ENCODE measurements around the gene LIN28B. TPM values are rescaled to one million over a fixed set of nuclear protein-coding genes. Genes with fewer than 3 reads are reported as not detected.

LIN28B gene, protein sequence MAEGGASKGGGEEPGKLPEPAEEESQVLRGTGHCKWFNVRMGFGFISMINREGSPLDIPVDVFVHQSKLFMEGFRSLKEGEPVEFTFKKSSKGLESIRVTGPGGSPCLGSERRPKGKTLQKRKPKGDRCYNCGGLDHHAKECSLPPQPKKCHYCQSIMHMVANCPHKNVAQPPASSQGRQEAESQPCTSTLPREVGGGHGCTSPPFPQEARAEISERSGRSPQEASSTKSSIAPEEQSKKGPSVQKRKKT
- total RNA-seq (under 1 TPM in 3 of 5 donors, not detected in 2; 0.20 to 0.41 (median 0.22) TPM), total RNA-seq (0 to 0.06 (median 0) reads per million in 29 experiments)
- not detected for total RNA-seq (2013)

DNA sequence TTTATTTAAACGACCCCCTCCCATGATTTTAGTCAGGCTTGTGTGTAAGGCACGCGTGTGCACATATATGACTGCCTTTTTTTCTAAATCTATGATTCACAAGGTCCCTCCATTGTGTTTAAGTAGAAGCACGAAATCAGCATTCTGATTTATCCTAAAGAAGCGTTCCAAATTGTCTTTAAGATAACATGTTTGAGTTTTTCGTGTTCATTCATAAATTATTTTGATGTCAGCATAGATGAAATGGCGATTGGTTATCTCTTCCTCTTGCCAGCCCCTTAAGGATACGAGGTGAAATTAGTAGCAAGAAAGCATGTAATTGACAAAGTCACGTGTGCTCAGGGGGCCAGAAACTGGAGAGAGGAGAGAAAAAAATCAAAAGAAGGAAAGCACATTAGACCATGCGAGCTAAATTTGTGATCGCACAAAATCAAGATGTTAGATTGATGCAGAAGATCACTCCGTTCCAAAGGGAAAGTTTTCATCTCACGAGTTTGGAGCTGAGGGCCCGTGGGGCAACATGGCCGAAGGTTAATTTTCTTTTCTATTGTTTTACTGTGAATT is at the start of gene LIN28B:
Gene LIN28B (plus strand): TSS at position 377 of the 564 bp plus-strand sequence. CDS start 144 bp downstream, at position 521.
- H3K27ac Mint-ChIP-seq = no peak within 1 kb of the TSS
- peak within 1 kb of the TSS in 1 of 2 donors; percentile 23 for H3K4me3 ChIP-seq (ENCODE audit: control insufficient read depth in 1 of 2, extremely low read depth in 1 of 2, low read length in 1 of 2)
- ChIA-PET CTCF (no interaction called here), POLR2A (interaction anchor here in 1 of 2 donors (0.6 kb wide), 1 partner anchor 16 kb away, joined by 5 read pairs; no protein-coding TSS in a partner anchor)
- peaks cover 31 to 32% of the 10 kb centered on the region in 2 experiments for H3K27me3 ChIP-seq (replicated peaks in 1 of 2; ENCODE audit: control insufficient read depth in 2 of 2, extremely low read depth in 1 of 2, insufficient read depth in 2 of 2, low read length in 1 of 2)
- no peak for DNase-seq
- WGBS (ENCODE audit: insufficient coverage) = 4% methylated on average over 4 of the region's 15 CpGs
- H3K36me3 Mint-ChIP-seq = no peaks in the 10 kb centered on the region
- peaks cover 63 to 69% of the 10 kb centered on the region in 2 donors for H3K27me3 Mint-ChIP-seq
- peaks cover 6 to 8% (median 7%) of the 10 kb centered on the region in 3 donors for H3K4me1 Mint-ChIP-seq
- no peaks in the 10 kb centered on the region for H3K9me3 ChIP-seq
- H3K9me3 Mint-ChIP-seq = peaks cover 0 to 13% (median 13%) of the 10 kb centered on the region in 3 donors
- H3K27ac ChIP-seq (ENCODE audit: low read length) = no peak within 1 kb of the TSS
- H3K4me1 ChIP-seq (ENCODE audit: control insufficient read depth in 1 of 2, extremely low read depth in 1 of 2, insufficient read depth in 2 of 2, low read length in 2 of 2) = no peaks in the 10 kb centered on the region
- H3K36me3 ChIP-seq (ENCODE audit: control insufficient read depth in 2 of 2, extremely low read depth in 1 of 2, insufficient read depth in 1 of 2, low read length in 1 of 2) = no peaks in the 10 kb centered on the region
- no peak within 1 kb of the TSS for H3K4me3 Mint-ChIP-seq
- ATAC-seq (replicated peaks in 1 of 4) = no peak

DNA sequence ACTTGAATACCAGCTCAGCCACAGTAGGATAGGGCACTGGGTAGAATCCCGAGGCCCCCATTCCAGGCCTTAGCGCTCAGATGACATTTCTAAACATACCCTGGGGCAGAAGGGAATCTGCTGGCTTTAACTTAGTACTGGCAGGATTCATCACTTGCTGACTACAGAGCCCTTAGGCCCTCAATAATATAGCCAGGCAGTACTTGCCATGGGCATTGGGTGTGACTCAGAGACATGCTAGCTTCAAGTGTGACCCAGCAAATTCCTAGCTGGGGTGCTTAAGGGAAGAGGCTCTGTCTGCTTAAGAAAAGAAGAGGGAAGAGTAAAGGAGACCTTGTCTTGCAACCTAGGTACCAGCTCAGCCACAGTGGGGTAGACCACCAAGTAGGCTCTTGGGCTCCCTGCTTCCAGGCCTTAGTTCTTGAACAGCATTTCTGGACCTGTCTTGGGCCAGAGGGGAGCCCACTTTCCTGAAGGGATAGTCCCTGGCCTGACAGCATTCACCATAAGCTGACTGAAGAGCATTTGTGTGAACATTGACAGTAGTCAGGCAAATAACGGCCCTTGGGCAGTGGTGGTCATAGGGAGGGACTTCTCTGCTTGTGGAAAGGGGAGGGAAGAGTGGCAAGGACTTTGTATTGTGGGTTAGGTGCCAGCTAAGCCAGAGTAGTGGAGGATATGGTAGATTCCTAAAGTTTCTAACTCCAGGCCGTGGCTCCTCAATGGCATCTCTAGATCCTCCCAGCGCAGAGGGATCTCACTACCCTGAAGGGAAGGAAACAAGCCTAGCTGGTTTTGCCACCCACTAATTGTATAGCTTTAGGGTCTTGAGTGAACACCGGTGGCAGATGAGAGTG is 48.6 kb upstream of the LIN28B start:
- Histone ChIP-seq H3K36me3 (ENCODE audit: control insufficient read depth in 2 of 2, extremely low read depth in 1 of 2, insufficient read depth in 1 of 2, low read length in 1 of 2) (no peaks in the 10 kb centered on the region), H3K4me3 (ENCODE audit: control insufficient read depth in 1 of 2, extremely low read depth in 1 of 2, low read length in 1 of 2) (no peak overlapping the region), H3K27ac (ENCODE audit: low read length) (no peak overlapping the region), H3K9me3 (no peaks in the 10 kb centered on the region), H3K4me1 (ENCODE audit: control insufficient read depth in 1 of 2, extremely low read depth in 1 of 2, insufficient read depth in 2 of 2, low read length in 2 of 2) (no peaks in the 10 kb centered on the region), H3K27me3 (replicated peaks in 1 of 2; ENCODE audit: control insufficient read depth in 2 of 2, extremely low read depth in 1 of 2, insufficient read depth in 2 of 2, low read length in 1 of 2) (peaks cover 0 to 22% of the 10 kb centered on the region in 2 experiments)
- Mint-ChIP-seq H3K27ac (no peak overlapping the region), H3K4me3 (no peak overlapping the region), H3K9me3 (peaks cover 0 to 4% (median 0%) of the 10 kb centered on the region in 3 donors), H3K36me3 (no peaks in the 10 kb centered on the region), H3K27me3 (peaks cover 34 to 40% of the 10 kb centered on the region in 2 donors), H3K4me1 (no peaks in the 10 kb centered on the region)
- 73% methylated on average over 3 of the region's 6 CpGs for WGBS (ENCODE audit: insufficient coverage)
- ATAC-seq (replicated peaks in 1 of 4) (no peak), DNase-seq (no peak)
- POLR2A ChIA-PET = no interaction called here
- CTCF ChIA-PET = no interaction called here

DNA sequence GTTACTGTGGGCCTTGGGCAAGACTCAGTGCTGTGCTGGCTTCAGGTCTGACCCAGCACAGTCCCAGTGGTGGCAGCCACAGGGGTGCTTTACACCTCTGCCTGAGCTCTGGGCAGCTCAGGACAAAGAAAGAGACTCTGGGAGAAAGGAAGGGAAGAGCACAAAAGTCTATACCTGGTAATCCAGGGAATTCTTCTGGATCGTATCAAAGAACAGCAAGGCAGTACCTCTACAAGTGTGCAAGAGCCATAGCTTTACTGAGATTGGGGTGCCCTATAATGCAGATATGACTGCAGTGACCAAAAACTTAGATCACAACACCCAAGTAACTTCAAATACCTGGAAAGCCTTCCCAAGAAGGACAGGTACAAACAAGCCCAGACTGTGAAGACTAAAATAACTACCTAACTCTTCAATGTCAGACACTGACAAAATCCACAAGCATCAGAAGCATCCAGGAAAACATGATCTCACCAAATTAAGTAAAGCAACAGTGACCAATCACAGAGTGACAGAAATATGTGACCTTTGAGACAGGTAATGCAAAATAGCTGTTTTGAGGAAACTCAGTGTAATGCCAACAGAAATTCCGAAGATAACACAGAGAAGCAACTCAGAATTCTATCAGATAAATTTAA is 47.9 kb upstream of the LIN28B start:
- no peaks in the 10 kb centered on the region for H3K36me3 Mint-ChIP-seq
- ChIA-PET CTCF (no interaction called here), POLR2A (no interaction called here)
- H3K4me3 ChIP-seq (ENCODE audit: control insufficient read depth in 1 of 2, extremely low read depth in 1 of 2, low read length in 1 of 2) = no peak overlapping the region
- H3K27me3 Mint-ChIP-seq = peaks cover 34 to 40% of the 10 kb centered on the region in 2 donors
- H3K4me1 Mint-ChIP-seq = no peaks in the 10 kb centered on the region
- H3K36me3 ChIP-seq (ENCODE audit: control insufficient read depth in 2 of 2, extremely low read depth in 1 of 2, insufficient read depth in 1 of 2, low read length in 1 of 2) = no peaks in the 10 kb centered on the region
- H3K27ac ChIP-seq (ENCODE audit: low read length) = no peak overlapping the region
- DNase-seq (no peak), ATAC-seq (replicated peaks in 1 of 4) (no peak)
- WGBS (ENCODE audit: insufficient coverage) = 100% methylated on average over 1 of the region's 2 CpGs
- H3K4me1 ChIP-seq (ENCODE audit: control insufficient read depth in 1 of 2, extremely low read depth in 1 of 2, insufficient read depth in 2 of 2, low read length in 2 of 2) = no peaks in the 10 kb centered on the region
- peaks cover 0 to 4% (median 0%) of the 10 kb centered on the region in 3 donors for H3K9me3 Mint-ChIP-seq
- H3K27me3 ChIP-seq (replicated peaks in 1 of 2; ENCODE audit: control insufficient read depth in 2 of 2, extremely low read depth in 1 of 2, insufficient read depth in 2 of 2, low read length in 1 of 2) = peaks cover 0 to 22% of the 10 kb centered on the region in 2 experiments
- no peak overlapping the region for H3K27ac Mint-ChIP-seq
- no peaks in the 10 kb centered on the region for H3K9me3 ChIP-seq
- H3K4me3 Mint-ChIP-seq = no peak overlapping the region

DNA sequence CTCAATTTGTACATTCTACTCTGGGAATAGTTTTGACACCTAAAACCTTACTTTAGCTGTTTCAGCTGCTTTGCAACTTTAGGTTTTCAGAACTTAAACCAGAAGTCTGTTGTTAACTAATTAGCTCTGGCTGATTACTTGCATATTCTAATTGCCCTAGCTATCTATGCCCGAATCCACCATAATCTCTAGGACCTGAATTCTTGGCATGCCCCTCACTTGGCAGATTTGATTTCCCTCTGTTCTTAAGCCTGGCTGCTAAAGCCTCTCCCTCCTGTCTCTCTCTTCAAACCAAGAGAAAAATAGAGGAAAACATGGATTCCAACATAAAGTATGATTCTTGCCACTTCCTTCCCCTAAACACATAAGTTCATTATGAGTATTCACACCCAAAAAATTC is 35.0 kb upstream of the LIN28B start:
- H3K4me3 ChIP-seq (ENCODE audit: control insufficient read depth in 1 of 2, extremely low read depth in 1 of 2, low read length in 1 of 2) = no peak overlapping the region
- H3K27me3 ChIP-seq (replicated peaks in 1 of 2; ENCODE audit: control insufficient read depth in 2 of 2, extremely low read depth in 1 of 2, insufficient read depth in 2 of 2, low read length in 1 of 2) = peaks cover 0 to 9% of the 10 kb centered on the region in 2 experiments
- Mint-ChIP-seq H3K9me3 (no peaks in the 10 kb centered on the region), H3K4me3 (no peak overlapping the region), H3K27ac (no peak overlapping the region), H3K27me3 (peaks cover 21 to 23% of the 10 kb centered on the region in 2 donors), H3K4me1 (no peaks in the 10 kb centered on the region), H3K36me3 (no peaks in the 10 kb centered on the region)
- H3K9me3 ChIP-seq = no peaks in the 10 kb centered on the region
- H3K27ac ChIP-seq (ENCODE audit: low read length) = no peak overlapping the region
- DNase-seq (no peak), ATAC-seq (replicated peaks in 1 of 4) (no peak)
- no peaks in the 10 kb centered on the region for H3K4me1 ChIP-seq (ENCODE audit: control insufficient read depth in 1 of 2, extremely low read depth in 1 of 2, insufficient read depth in 2 of 2, low read length in 2 of 2)
- 75% methylated on average over 1 of the region's 1 CpG for WGBS (ENCODE audit: insufficient coverage)
- ChIA-PET CTCF (interaction anchor here in 1 of 2 donors (1.4 kb wide), 1 partner anchor 166 kb away, joined by 3 read pairs; no protein-coding TSS in a partner anchor), POLR2A (interaction anchor here in 1 of 2 donors (0.6 kb wide), 1 partner anchor 1261 kb away, joined by 4 read pairs; no protein-coding TSS in a partner anchor)
- H3K36me3 ChIP-seq (ENCODE audit: control insufficient read depth in 2 of 2, extremely low read depth in 1 of 2, insufficient read depth in 1 of 2, low read length in 1 of 2) = no peaks in the 10 kb centered on the region

DNA sequence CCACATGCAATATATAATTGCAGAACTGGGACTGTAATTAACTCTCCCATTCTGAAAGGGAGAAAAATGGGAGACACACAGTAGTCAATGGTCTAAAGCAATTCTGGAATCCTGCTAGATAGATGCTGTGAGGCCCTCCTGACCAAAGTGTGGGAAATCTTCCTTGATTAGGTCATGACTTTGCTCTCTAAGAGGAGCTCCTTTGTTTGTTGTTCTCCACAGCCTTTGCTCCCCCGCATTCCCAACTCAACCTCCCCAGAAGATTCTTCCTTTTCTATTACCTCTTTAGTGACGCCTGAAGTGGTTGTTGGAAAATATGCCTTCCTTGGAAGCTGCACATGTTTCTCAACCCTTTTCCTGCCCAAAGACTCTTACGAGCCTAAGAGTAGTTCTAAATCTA is 28.8 kb upstream of the LIN28B start:
- POLR2A ChIA-PET = no interaction called here
- H3K27me3 ChIP-seq (replicated peaks in 1 of 2; ENCODE audit: control insufficient read depth in 2 of 2, extremely low read depth in 1 of 2, insufficient read depth in 2 of 2, low read length in 1 of 2) = peaks cover 0 to 11% of the 10 kb centered on the region in 2 experiments
- no CpG with 5 or more reads among the region's 3 CpGs for WGBS (ENCODE audit: insufficient coverage)
- no peaks in the 10 kb centered on the region for H3K36me3 ChIP-seq (ENCODE audit: control insufficient read depth in 2 of 2, extremely low read depth in 1 of 2, insufficient read depth in 1 of 2, low read length in 1 of 2)
- no peak for DNase-seq
- Mint-ChIP-seq H3K27ac (no peak overlapping the region), H3K9me3 (no peaks in the 10 kb centered on the region), H3K4me3 (no peak overlapping the region), H3K27me3 (peaks cover 10 to 28% of the 10 kb centered on the region in 2 donors), H3K4me1 (no peaks in the 10 kb centered on the region), H3K36me3 (no peaks in the 10 kb centered on the region)
- no peak overlapping the region for H3K27ac ChIP-seq (ENCODE audit: low read length)
- no peaks in the 10 kb centered on the region for H3K4me1 ChIP-seq (ENCODE audit: control insufficient read depth in 1 of 2, extremely low read depth in 1 of 2, insufficient read depth in 2 of 2, low read length in 2 of 2)
- H3K4me3 ChIP-seq (ENCODE audit: control insufficient read depth in 1 of 2, extremely low read depth in 1 of 2, low read length in 1 of 2) = no peak overlapping the region
- ATAC-seq (replicated peaks in 1 of 4) = no peak
- CTCF ChIA-PET = no interaction called here
- no peaks in the 10 kb centered on the region for H3K9me3 ChIP-seq

DNA sequence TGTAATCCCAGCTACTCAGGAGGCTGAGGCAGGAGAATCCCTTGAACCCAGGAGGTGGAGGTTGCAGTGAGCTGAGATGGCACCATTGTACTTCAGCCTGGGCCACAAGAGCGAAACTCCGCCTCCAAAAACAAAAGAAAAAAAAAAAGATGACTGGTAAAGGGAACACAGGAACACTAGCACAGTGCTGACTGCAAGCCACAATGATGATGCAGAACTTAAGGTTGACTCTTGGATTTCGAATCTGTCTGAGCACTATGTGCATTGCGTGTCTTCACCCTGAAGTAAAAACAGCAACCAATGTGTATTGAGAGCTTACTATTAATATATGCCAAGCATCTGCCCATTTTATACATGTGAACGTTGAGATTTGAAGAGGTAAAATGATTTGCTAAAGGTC is 27.6 kb upstream of the LIN28B start:
- DNase-seq = no peak
- 51% methylated on average over 2 of the region's 5 CpGs for WGBS (ENCODE audit: insufficient coverage)
- Histone ChIP-seq H3K27me3 (replicated peaks in 1 of 2; ENCODE audit: control insufficient read depth in 2 of 2, extremely low read depth in 1 of 2, insufficient read depth in 2 of 2, low read length in 1 of 2) (peaks cover 0 to 9% of the 10 kb centered on the region in 2 experiments), H3K36me3 (ENCODE audit: control insufficient read depth in 2 of 2, extremely low read depth in 1 of 2, insufficient read depth in 1 of 2, low read length in 1 of 2) (no peaks in the 10 kb centered on the region), H3K27ac (ENCODE audit: low read length) (no peak overlapping the region), H3K9me3 (no peaks in the 10 kb centered on the region), H3K4me1 (ENCODE audit: control insufficient read depth in 1 of 2, extremely low read depth in 1 of 2, insufficient read depth in 2 of 2, low read length in 2 of 2) (no peaks in the 10 kb centered on the region), H3K4me3 (ENCODE audit: control insufficient read depth in 1 of 2, extremely low read depth in 1 of 2, low read length in 1 of 2) (no peak overlapping the region)
- Mint-ChIP-seq H3K4me3 (no peak overlapping the region), H3K27me3 (peaks cover 13 to 28% of the 10 kb centered on the region in 2 donors), H3K27ac (no peak overlapping the region), H3K9me3 (no peaks in the 10 kb centered on the region), H3K36me3 (no peaks in the 10 kb centered on the region), H3K4me1 (no peaks in the 10 kb centered on the region)
- CTCF ChIA-PET = no interaction called here
- POLR2A ChIA-PET = no interaction called here
- ATAC-seq (replicated peaks in 1 of 4) = no peak

Measured in T-cell (primary cell).